ENCODE data around the gene GAD2.

The GAD2 gene

GRCh38 chr10:26198119-26198518 lies 18.5 kb upstream of the GAD2 start:
- TF ChIP-seq CTCF (IDR thresholded peaks at IDR 0.05; ENCODE audit: low read depth, low read length) = no peak
- no peak overlapping the region for H3K4me3 ChIP-seq (ENCODE audit: low read depth, low read length)

GRCh38 chr10:26199841-26200240 lies 16.7 kb upstream of the GAD2 start:
- TF ChIP-seq CTCF (IDR thresholded peaks at IDR 0.05; ENCODE audit: low read depth, low read length) = no peak
- no peak overlapping the region for H3K4me3 ChIP-seq (ENCODE audit: low read depth, low read length)

GRCh38 chr10:26205223-26205622 lies 11.4 kb upstream of the GAD2 start:
- no peak overlapping the region for H3K4me3 ChIP-seq (ENCODE audit: low read depth, low read length)
- no peak for TF ChIP-seq CTCF (IDR thresholded peaks at IDR 0.05; ENCODE audit: low read depth, low read length)

GRCh38 chr10:26211781-26212444 lies 4.7 kb upstream of the GAD2 start:
- no peak for TF ChIP-seq CTCF (IDR thresholded peaks at IDR 0.05; ENCODE audit: low read depth, low read length)
- no peak overlapping the region for H3K4me3 ChIP-seq (ENCODE audit: low read depth, low read length)

- no peak overlapping the region for H3K4me3 ChIP-seq (ENCODE audit: low read depth, low read length)
- no peak for TF ChIP-seq CTCF (IDR thresholded peaks at IDR 0.05; ENCODE audit: low read depth, low read length)
These were observed 4.1 kb upstream of the GAD2 start for GRCh38 chr10:26212511-26212910.

- H3K4me3 ChIP-seq (ENCODE audit: low read depth, low read length) = no peak overlapping the region
- TF ChIP-seq CTCF (IDR thresholded peaks at IDR 0.05; ENCODE audit: low read depth, low read length) = no peak
These were observed 3.3 kb upstream of the GAD2 start for GRCh38 chr10:26213157-26213800.

GRCh38 chr10:26214004-26214403 lies 2.6 kb upstream of the GAD2 start:
- no peak overlapping the region for H3K4me3 ChIP-seq (ENCODE audit: low read depth, low read length)
- TF ChIP-seq CTCF (IDR thresholded peaks at IDR 0.05; ENCODE audit: low read depth, low read length) = no peak

Measured in WI38 (cell line).